IMR-90 (cell line): ENCODE data around the gene MTMR3. TPM values are rescaled to one million over a fixed set of nuclear protein-coding genes. Genes with fewer than 3 reads are reported as not detected.

Source experiments
- ATAC-seq: fragments of 200-7000 bp; cut with Tn5 transposase; 2 replicates; pipeline ENCODE4 v1.9.1; 2020; ENCODE audit warnings: low read depth, mild to moderate bottlenecking, moderate library complexity
- BruUV-seq: library from RNA; stranded (reverse); fragments of 400-500 nt; replicated peaks from 2 replicates; lab custom pipeline; 2021; lab: Mats Ljungman, UMichigan
- CTCF ChIA-PET: fragments of 300-600 bp; formaldehyde crosslinking; extraction: SDS; loops from one replicate; lab custom pipeline; 2021; ENCODE audit warnings: antibody characterized with exemption; lab: Yijun Ruan, JAX
- POLR2A ChIA-PET: fragments of 300-600 bp; sonication (Branson Sonifier 250); formaldehyde crosslinking; loops from one replicate; lab custom pipeline; 2022; ENCODE audit warnings: antibody characterized with exemption; ENCODE audit not compliant: unreplicated experiment; lab: Charles Lee
- DNase-seq: peaks from one replicate; pipeline ENCODE4 v3.0.0; 2013
- H2AFZ ChIP-seq: replicated peaks from 2 replicates; pipeline ENCODE3; 2013; ENCODE audit warnings: low read length, mild to moderate bottlenecking; ENCODE audit not compliant: poor library complexity
- H2AK5ac ChIP-seq: 2 replicates; pipeline ENCODE4 v1.6.1; 2013; ENCODE audit warnings: low read depth, low read length, inconsistent platforms
- H2AK9ac ChIP-seq: replicated peaks from 2 replicates; pipeline ENCODE3; 2013; ENCODE audit warnings: mild to moderate bottlenecking, low read depth, low read length, moderate library complexity; ENCODE audit not compliant: poor library complexity
- H2BK120ac ChIP-seq: 2 replicates; pipeline ENCODE4 v1.6.1; 2013; ENCODE audit warnings: low read depth, low read length, inconsistent platforms
- H2BK15ac ChIP-seq: 3 replicates; pipeline ENCODE4 v1.6.1; 2013; ENCODE audit warnings: low read depth, low read length, inconsistent platforms
- H2BK20ac ChIP-seq: 2 replicates; pipeline ENCODE4 v1.6.1; 2013; ENCODE audit warnings: low read depth, mild to moderate bottlenecking, inconsistent platforms, low read length, moderate library complexity
- H2BK5ac ChIP-seq: 2 replicates; pipeline ENCODE4 v1.6.1; 2013; ENCODE audit warnings: mild to moderate bottlenecking, low read depth, low read length, inconsistent platforms; ENCODE audit not compliant: poor library complexity, severe bottlenecking
- H3K14ac ChIP-seq: replicated peaks from 2 replicates; pipeline ENCODE4 v1.6.1; 2013; ENCODE audit warnings: low read depth, low read length, inconsistent platforms
- H3K18ac ChIP-seq: 2 replicates; pipeline ENCODE4 v1.6.1; 2013; ENCODE audit warnings: low read depth, low read length, control low read depth
- H3K23ac ChIP-seq: 2 replicates; pipeline ENCODE4 v1.6.1; 2013; ENCODE audit warnings: low read depth, low read length, inconsistent platforms
- H3K27ac ChIP-seq: 2 replicates; pipeline ENCODE4 v1.5.1; 2013; ENCODE audit warnings: mild to moderate bottlenecking, control low read depth, low read length; ENCODE audit not compliant: insufficient read depth
- H3K27me3 ChIP-seq: 2 replicates; pipeline ENCODE4 v1.6.1; 2013; ENCODE audit warnings: low read length; ENCODE audit not compliant: control insufficient read depth, insufficient read depth
- H3K36me3 ChIP-seq: 2 replicates; pipeline ENCODE4 v1.6.1; 2013; ENCODE audit warnings: low read length, mixed read lengths; ENCODE audit not compliant: control insufficient read depth, insufficient read depth
- H3K4ac ChIP-seq: 2 replicates; pipeline ENCODE4 v1.6.1; 2013; ENCODE audit warnings: low read depth, low read length, inconsistent platforms
- H3K4me1 ChIP-seq: 2 replicates; pipeline ENCODE4 v1.6.1; 2013; ENCODE audit warnings: low read length, mixed read lengths; ENCODE audit not compliant: control insufficient read depth, insufficient read depth
- H3K4me2 ChIP-seq: 2 replicates; pipeline ENCODE4 v1.6.1; 2013; ENCODE audit warnings: low read depth, mild to moderate bottlenecking, control low read depth, low read length, moderate library complexity
- H3K4me3 ChIP-seq: 2 replicates; pipeline ENCODE4 v1.5.1; 2013; ENCODE audit warnings: low read depth, mild to moderate bottlenecking, control low read depth, low read length, moderate library complexity; ENCODE audit not compliant: insufficient read depth
- H3K56ac ChIP-seq: 2 replicates; pipeline ENCODE4 v1.6.1; 2013; ENCODE audit warnings: low read length, inconsistent platforms; ENCODE audit not compliant: insufficient read depth; ENCODE audit errors: extremely low read depth
- H3K79me1 ChIP-seq, 2 experiments: 2 replicates each; pipeline ENCODE4 v1.6.1; 2013; ENCODE audit warnings: low read length in 2 of 2, inconsistent platforms in 1 of 2, low read depth in 1 of 2
- H3K9ac ChIP-seq: 2 replicates; pipeline ENCODE4 v1.6.1; 2013; ENCODE audit warnings: low read depth, low read length, control low read depth
- H3K9me1 ChIP-seq: 2 replicates; pipeline ENCODE4 v1.6.1; 2013; ENCODE audit warnings: low read length, inconsistent platforms; ENCODE audit not compliant: insufficient read depth
- H3K9me3 ChIP-seq: 2 replicates; pipeline ENCODE4 v1.6.1; 2013; ENCODE audit warnings: low read length; ENCODE audit not compliant: control insufficient read depth, insufficient read depth
- H4K20me1 ChIP-seq: 2 replicates; pipeline ENCODE4 v1.6.1; 2013; ENCODE audit warnings: low read length, inconsistent platforms; ENCODE audit not compliant: insufficient read depth
- H4K5ac ChIP-seq: 2 replicates; pipeline ENCODE4 v1.6.1; 2013; ENCODE audit warnings: mild to moderate bottlenecking, low read depth, low read length, control low read depth
- H4K8ac ChIP-seq, 2 experiments: 2 replicates each; pipeline ENCODE4 v1.6.1; 2013; ENCODE audit warnings: low read depth in 2 of 2, low read length in 2 of 2, control low read depth in 1 of 2, inconsistent platforms in 1 of 2
- H4K91ac ChIP-seq: 2 replicates; pipeline ENCODE4 v1.6.1; 2013; ENCODE audit warnings: low read depth, low read length, inconsistent platforms; ENCODE audit not compliant: insufficient read depth
- CHD1 ChIP-seq: IDR thresholded peaks from 2 replicates; pipeline ENCODE4 v1.6.1; 2012; ENCODE audit warnings: low read depth, low read length, improper control_type of control experiment
- WGBS, 2 experiments: methylation state at CpG; one replicate each; pipeline versions ENCODE4 v1.1.5 to v1.1.7; 2013; ENCODE audit warnings: missing lambda C conversion rate in 2 of 2; ENCODE audit not compliant: insufficient read length in 1 of 2; ENCODE audit errors: extremely low coverage in 2 of 2; 5-methylcytosine and 5-hydroxymethylcytosine counted together
- dilution Hi-C: fragments of 300-500 bp; cut with HindIII; formaldehyde crosslinking; loops from one replicate; pipeline ENCODE4 v1.14.3; 2018; ENCODE audit warnings: low sequenced_read_pairs; ENCODE audit not compliant: unreplicated experiment
- in situ Hi-C: fragments of 300-500 bp; cut with MboI; formaldehyde crosslinking; loops from 3 replicates; pipeline ENCODE4 v1.14.3; 2019; ENCODE audit warnings: low sequenced_read_pairs, inconsistent platforms, mixed read lengths
- intact Hi-C: fragments of 100-400 bp; cut with micrococcal nuclease; formaldehyde crosslinking; loops from 2 replicates; pipeline ENCODE4 v1.10.0; 2022
- polyA plus RNA-seq, 3 experiments: library from polyadenylated mRNA; depleted of rRNA; stranded (reverse); fragments of >200 nt; gene quantifications; 2 replicates each; pipeline ENCODE4 v1.2.3, GENCODE V29; 2012; ENCODE audit warnings: low replicate concordance in 1 of 3
- total RNA-seq: library from RNA; depleted of rRNA; stranded (reverse); fragments of >200 nt; gene quantifications from 2 replicates; pipeline ENCODE4 v1.2.3, GENCODE V29; 2012

Gene MTMR3
- total and polyA plus RNA-seq, 2 of the 4 experiments (the other 2 are of a cell fraction) = 21.3 to 29.4 TPM

DNA sequence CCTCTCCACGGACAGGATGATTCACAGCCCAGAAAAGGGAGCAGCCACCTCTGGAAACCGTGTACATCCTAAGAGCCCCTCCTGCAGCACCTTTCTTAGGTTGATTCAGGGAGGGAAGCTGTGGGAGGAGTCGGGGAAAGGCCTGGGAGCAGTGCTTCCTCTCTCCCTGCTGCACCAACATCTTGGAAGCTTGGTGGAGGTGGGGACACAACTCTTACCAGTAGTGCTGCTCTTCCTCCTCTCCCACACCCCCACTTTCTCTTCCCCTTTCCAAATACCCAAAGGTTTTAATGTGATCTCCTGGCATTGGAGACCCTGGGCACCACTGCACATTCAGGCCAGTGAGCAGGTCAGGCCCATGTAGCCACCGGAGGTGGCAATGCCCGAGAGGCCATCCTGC, 150.9 kb downstream of the MTMR3 start:
- Histone ChIP-seq H3K9ac (no peak overlapping the region), H2AFZ (no peak overlapping the region), H3K4ac (no peak overlapping the region), H3K4me3 (no peak overlapping the region), H3K4me2 (no peak overlapping the region), H3K27me3 (no peaks in the 10 kb centered on the region), H4K8ac (no peak overlapping the region), H3K36me3 (peaks cover 2% of the 10 kb centered on the region; the same call in 1 of the 2 replicates), H3K18ac (no peak overlapping the region), H3K23ac (no peak overlapping the region), H3K9me1 (peaks cover 16% of the 10 kb centered on the region), H3K56ac (no peak overlapping the region), H2AK5ac (no peak overlapping the region), H2BK20ac (no peak overlapping the region), H3K4me1 (peaks cover 5% of the 10 kb centered on the region), H2BK120ac (no peak overlapping the region), H3K27ac (no peak overlapping the region), H2BK5ac (no peak overlapping the region), H3K79me1 (no peaks in the 10 kb centered on the region; a peak in 1 of 4 replicates), H2AK9ac (no peak overlapping the region), H2BK15ac (no peak overlapping the region), H4K5ac (no peak overlapping the region), H3K9me3 (no peaks in the 10 kb centered on the region), H4K91ac (no peak overlapping the region), H4K20me1 (no peaks in the 10 kb centered on the region), H3K14ac (no peak overlapping the region)
- in situ Hi-C loops = no loop called here
- intact Hi-C loops = no loop called here
- DNase-seq (no peak), ATAC-seq (no peak)
- CTCF ChIA-PET = no interaction called here
- TF ChIP-seq CHD1 = no peak
- BruUV-seq = no TSS peak
- WGBS, 2 experiments = 100% methylated on average over 2 of the region's 5 CpGs; no CpG with 5 or more reads in 1 of the 2 experiments
- dilution Hi-C loops = loop anchor here (25.0 kb wide), 1 partner anchor 347 kb away; no protein-coding TSS in a partner anchor
- POLR2A ChIA-PET = no interaction called here
